ENCODE results near the gene DPP6. TPM values are rescaled to one million over a fixed set of nuclear protein-coding genes. Genes with fewer than 3 reads are reported as not detected.

The DPP6 gene
- total and polyA plus RNA-seq, 2 experiments from 2014 or later: 0.20 to 0.44 TPM

DNA sequence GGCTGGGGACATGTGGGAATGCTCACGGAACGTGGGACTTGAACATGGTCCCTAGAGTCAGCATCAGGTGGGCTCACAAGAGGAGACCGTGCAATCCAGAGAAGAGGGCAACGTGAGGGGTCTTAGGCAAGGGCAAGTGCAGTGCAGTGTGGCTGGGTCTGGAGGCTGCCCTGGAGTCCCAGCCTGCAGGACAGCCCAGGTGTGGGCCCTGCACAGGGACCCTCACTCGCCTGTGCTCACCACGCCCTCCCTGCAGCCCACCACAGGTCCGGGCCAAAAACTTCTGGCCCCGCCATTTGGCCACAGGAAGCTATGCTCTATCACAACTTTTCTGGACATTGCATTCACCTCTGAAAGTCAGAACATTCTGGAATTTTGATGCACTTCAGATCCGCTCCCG is 817.2 kb downstream of the DPP6 start:
- Histone ChIP-seq H3K36me3 (replicated peaks; ENCODE audit: insufficient read depth, low read depth) (no peaks in the 10 kb centered on the region), H3K4me2 (no peak overlapping the region), H3K9me2 (replicated peaks; ENCODE audit: insufficient read depth) (no peaks in the 10 kb centered on the region), H4K20me1 (ENCODE audit: insufficient read depth, poor library complexity, severe bottlenecking) (no peaks in the 10 kb centered on the region), H3K4me3 (no peak overlapping the region), H3K79me2 (no peaks in the 10 kb centered on the region), H3K4me1 (ENCODE audit: insufficient read depth) (no peaks in the 10 kb centered on the region), H2AFZ (no peak overlapping the region), H3K9me3 (ENCODE audit: low read depth) (no peaks in the 10 kb centered on the region), H3K27ac (no peak overlapping the region), H3K27me3 (peaks cover 21% of the 10 kb centered on the region)
- DNase-seq (ENCODE audit: low spot score): no peak
- 89% methylated on average over 9 of the region's 10 CpGs for WGBS (ENCODE audit: low lambda C conversion rate, missing lambda C conversion rate)
- TF ChIP-seq CTCF (IDR thresholded peaks at IDR 0.05; ENCODE audit: poor library complexity) (no peak), EZH2 (IDR thresholded peaks at IDR 0.05; ENCODE audit: borderline replicate concordance) (no peak), EZH2phosphoT487 (IDR thresholded peaks at IDR 0.05; ENCODE audit: low read depth, severe bottlenecking, unreplicated experiment) (no peak)

DNA sequence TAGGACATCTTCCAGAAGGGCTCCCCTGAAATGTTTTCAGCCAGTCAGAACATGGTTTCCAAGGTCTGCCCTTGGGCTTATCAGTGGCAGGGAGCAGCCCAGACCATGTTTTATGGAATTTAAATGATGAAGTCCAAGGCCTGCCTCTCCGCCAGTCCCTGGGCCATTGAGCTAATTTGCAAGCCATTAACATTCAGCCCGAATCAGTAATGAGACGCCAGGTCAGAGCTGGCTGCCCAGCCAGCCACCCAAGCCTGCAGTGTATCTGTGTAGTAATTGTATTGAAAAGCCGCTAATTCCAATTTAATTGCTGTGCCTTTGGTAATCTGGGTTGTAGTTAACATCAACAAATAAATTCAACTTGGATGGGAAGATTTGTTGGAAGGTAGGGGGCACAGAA is 819.3 kb downstream of the DPP6 start:
- no peaks in the 10 kb centered on the region for H4K20me1 ChIP-seq (ENCODE audit: insufficient read depth, poor library complexity, severe bottlenecking)
- TF ChIP-seq EZH2phosphoT487 (IDR thresholded peaks at IDR 0.05; ENCODE audit: low read depth, severe bottlenecking, unreplicated experiment) (no peak), EZH2 (IDR thresholded peaks at IDR 0.05; ENCODE audit: borderline replicate concordance) (no peak), CTCF (IDR thresholded peaks at IDR 0.05; ENCODE audit: poor library complexity) (no peak)
- no peaks in the 10 kb centered on the region for H3K9me3 ChIP-seq (ENCODE audit: low read depth)
- H3K27ac ChIP-seq: no peak overlapping the region
- no peaks in the 10 kb centered on the region for H3K4me1 ChIP-seq (ENCODE audit: insufficient read depth)
- H3K4me2 ChIP-seq: no peak overlapping the region
- H3K4me3 ChIP-seq: no peak overlapping the region
- H2AFZ ChIP-seq: no peak overlapping the region
- DNase-seq (ENCODE audit: low spot score): no peak
- H3K79me2 ChIP-seq: no peaks in the 10 kb centered on the region
- WGBS (ENCODE audit: low lambda C conversion rate, missing lambda C conversion rate): 64% methylated on average over 4 of the region's 4 CpGs
- H3K9me2 ChIP-seq (replicated peaks; ENCODE audit: insufficient read depth): no peaks in the 10 kb centered on the region
- peaks cover 24% of the 10 kb centered on the region for H3K27me3 ChIP-seq
- H3K36me3 ChIP-seq (replicated peaks; ENCODE audit: insufficient read depth, low read depth): no peaks in the 10 kb centered on the region

- Histone ChIP-seq H3K79me2 (no peaks in the 10 kb centered on the region), H3K4me1 (ENCODE audit: insufficient read depth) (no peaks in the 10 kb centered on the region), H2AFZ (no peak overlapping the region), H3K4me3 (no peak overlapping the region), H3K9me2 (replicated peaks; ENCODE audit: insufficient read depth) (no peaks in the 10 kb centered on the region), H3K4me2 (no peak overlapping the region), H3K27ac (no peak overlapping the region), H3K9me3 (ENCODE audit: low read depth) (no peaks in the 10 kb centered on the region), H4K20me1 (ENCODE audit: insufficient read depth, poor library complexity, severe bottlenecking) (no peaks in the 10 kb centered on the region), H3K27me3 (peaks cover 19% of the 10 kb centered on the region), H3K36me3 (replicated peaks; ENCODE audit: insufficient read depth, low read depth) (no peaks in the 10 kb centered on the region)
- TF ChIP-seq CTCF (IDR thresholded peaks at IDR 0.05; ENCODE audit: poor library complexity): no peak
- no peak for TF ChIP-seq EZH2 (IDR thresholded peaks at IDR 0.05; ENCODE audit: borderline replicate concordance)
- TF ChIP-seq EZH2phosphoT487 (IDR thresholded peaks at IDR 0.05; ENCODE audit: low read depth, severe bottlenecking, unreplicated experiment): no peak
- DNase-seq (ENCODE audit: low spot score): no peak
- 90% methylated on average over 20 of the region's 20 CpGs for WGBS (ENCODE audit: low lambda C conversion rate, missing lambda C conversion rate)
These were observed 819.9 kb downstream of the DPP6 start for GRCh38 chr7:154871928-154872750.
